Measurements from ENCODE around the gene C17orf107.

The C17orf107 gene

DNA sequence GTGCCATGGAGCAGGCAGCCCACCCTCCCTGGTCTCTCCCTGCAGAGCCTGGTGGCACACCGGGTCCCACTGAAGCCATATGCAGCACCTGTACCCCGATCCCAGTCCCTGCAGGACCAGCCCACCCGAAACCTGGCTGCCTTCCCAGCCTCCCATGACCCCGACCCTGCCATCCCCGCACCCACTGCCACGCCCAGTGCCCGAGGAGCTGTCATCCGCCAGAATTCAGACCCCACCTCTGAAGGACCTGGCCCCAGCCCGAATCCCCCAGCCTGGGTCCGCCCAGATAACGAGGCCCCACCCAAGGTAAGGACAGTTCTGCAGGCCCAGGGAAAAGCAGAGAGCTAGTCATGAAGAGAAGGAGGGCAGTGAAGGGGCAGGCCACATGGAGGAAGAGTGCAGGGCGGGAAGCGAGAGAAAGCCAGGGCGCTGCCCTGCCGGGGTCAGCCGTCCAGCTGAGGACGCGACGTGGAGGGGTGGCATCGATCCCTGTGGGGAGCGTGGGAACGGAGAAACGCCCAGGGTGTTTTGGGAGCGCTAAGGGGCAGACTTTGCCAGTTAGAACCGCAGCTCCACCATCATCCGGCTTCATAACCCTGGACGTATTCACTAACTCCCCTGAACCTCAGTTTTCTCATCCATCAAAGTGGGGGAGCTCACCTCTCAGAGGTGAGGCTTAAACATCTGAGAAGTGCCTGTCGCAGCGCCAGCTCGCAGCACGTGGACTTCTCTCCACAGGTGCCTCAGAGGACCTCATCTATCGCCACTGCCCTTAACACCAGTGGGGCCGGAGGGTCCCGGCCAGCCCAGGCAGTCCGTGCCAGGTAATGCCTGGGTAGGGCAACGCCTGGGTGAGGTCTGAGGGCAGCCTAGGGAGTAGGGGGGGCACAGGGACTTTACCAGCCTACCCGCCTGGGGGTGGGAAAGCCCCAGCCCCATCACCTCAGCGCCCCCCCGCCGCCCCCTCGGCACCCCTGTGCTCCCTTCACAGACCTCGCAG lies 7.6 kb upstream of the C17orf107 start:
- H3K4me3 ChIP-seq (ENCODE audit: low read length) = no peak overlapping the region
- TF ChIP-seq ZNF274 (IDR thresholded peaks at IDR 0.05; ENCODE audit: low read depth, low read length) = no peak

DNA sequence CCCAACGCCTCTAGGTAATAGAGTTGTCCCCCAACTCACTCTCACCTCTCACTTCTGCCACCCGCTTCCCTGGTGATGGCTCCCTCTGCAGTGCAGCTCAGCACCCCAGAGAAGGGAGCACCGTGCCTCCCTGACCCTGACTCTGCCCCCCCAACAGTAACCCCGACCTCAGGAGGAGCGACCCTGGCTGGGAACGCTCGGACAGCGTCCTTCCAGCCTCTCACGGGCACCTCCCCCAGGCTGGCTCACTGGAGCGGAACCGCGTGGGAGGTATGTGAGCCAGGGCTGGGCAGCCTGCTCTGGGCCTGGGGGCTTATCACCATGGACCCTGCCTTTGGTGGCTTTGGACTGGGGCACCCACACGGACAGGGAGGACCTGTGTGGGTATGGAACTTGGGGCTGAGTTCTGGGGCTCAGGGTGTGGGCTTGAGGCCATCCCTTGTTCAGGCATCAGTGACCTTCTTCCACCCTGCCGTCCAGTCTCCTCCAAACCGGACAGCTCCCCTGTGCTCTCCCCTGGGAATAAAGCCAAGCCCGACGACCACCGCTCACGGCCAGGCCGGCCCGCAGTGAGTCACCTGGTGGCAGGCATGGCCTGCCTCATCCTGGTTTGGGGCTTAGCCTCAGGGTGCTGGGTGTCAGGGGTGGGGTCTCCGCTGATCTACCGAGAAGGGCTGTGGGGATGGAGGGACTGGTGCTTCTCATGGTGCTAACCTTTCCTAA lies 6.7 kb upstream of the C17orf107 start:
- TF ChIP-seq ZNF274 (IDR thresholded peaks at IDR 0.05; ENCODE audit: low read depth, low read length) = no peak
- no peak overlapping the region for H3K4me3 ChIP-seq (ENCODE audit: low read length)

DNA sequence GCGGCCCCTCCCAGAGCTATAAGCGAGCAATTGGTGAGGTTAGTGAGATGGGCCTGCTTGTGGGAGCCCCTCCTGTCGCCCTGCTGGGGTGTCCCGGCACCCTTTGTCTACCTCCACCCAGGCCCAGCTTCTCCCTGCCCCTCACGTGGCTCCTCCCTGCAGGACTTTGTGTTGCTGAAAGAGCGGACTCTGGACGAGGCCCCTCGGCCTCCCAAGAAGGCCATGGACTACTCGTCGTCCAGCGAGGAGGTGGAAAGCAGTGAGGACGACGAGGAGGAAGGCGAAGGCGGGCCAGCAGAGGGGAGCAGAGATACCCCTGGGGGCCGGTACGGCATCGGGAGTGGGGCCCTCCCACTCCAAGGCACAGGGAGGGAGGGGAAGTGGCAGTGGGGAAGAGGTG lies 6.1 kb upstream of the C17orf107 start:
- H3K4me3 ChIP-seq (ENCODE audit: low read length) = no peak overlapping the region
- TF ChIP-seq ZNF274 (IDR thresholded peaks at IDR 0.05; ENCODE audit: low read depth, low read length) = no peak

DNA sequence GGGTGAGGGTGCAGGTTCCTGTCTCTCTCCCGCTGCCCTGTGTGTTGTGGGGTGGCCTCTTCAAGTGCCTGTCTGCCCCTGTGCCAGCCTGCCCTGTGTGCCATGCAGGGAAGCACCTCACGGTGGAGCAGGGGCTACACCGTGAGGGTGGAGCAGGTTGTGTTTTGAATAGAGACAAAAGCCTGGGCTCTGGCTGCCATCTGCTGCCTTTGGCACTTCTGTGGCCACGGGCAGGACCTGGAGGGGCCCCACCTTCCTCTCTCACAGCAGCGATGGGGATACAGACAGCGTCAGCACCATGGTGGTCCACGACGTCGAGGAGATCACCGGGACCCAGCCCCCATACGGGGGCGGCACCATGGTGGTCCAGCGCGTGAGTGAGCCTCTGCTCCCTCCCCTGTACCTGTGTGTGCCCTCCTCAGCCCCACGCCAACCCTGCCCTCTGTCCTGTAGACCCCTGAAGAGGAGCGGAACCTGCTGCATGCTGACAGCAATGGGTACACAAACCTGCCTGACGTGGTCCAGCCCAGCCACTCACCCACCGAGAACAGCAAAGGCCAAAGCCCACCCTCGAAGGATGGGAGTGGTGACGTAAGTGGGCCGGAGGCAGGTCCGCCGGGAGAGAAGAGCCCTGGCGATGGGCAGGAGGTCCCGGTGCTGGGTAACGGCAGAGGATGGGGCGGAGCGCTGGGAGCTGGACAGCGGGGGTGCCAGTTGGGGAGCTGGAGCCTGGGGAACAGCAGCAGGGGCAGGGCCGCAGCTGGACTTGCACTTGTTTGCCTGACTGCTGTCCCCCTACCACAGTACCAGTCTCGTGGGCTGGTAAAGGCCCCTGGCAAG lies 5.4 kb upstream of the C17orf107 start:
- no peak overlapping the region for H3K4me3 ChIP-seq (ENCODE audit: low read length)
- TF ChIP-seq ZNF274 (IDR thresholded peaks at IDR 0.05; ENCODE audit: low read depth, low read length) = no peak

DNA sequence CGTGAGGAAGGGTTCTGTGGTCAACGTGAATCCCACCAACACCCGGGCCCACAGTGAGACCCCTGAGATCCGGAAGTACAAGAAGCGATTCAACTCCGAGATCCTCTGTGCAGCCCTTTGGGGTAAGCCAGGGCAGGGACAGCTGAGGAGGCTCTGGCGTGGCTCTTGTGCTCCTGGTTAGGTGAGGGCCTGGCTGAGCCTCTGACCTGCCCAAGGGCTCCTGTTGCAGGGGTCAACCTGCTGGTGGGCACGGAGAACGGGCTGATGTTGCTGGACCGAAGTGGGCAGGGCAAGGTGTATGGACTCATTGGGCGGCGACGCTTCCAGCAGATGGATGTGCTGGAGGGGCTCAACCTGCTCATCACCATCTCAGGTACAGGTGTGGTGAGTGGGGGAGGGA lies 4.2 kb upstream of the C17orf107 start:
- TF ChIP-seq ZNF274 (IDR thresholded peaks at IDR 0.05; ENCODE audit: low read depth, low read length) = no peak
- H3K4me3 ChIP-seq (ENCODE audit: low read length) = no peak overlapping the region

DNA sequence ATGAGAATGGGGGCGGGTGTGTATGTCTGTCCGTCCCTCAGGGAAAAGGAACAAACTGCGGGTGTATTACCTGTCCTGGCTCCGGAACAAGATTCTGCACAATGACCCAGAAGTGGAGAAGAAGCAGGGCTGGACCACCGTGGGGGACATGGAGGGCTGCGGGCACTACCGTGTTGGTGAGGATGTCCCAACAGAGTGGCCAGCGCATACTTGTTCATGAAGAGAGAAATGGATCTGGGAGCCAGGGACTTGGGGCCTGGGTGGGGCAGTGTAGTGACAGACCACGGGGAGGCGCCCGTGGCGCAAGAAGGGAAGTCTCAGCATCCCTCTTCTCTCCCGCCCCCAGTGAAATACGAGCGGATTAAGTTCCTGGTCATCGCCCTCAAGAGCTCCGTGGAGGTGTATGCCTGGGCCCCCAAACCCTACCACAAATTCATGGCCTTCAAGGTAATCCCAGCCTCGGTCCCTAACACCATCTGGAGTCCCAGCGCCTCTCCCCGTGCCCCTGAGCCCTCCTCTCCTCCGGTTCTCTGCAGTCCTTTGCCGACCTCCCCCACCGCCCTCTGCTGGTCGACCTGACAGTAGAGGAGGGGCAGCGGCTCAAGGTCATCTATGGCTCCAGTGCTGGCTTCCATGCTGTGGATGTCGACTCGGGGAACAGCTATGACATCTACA lies 3.5 kb upstream of the C17orf107 start:
- no peak for TF ChIP-seq ZNF274 (IDR thresholded peaks at IDR 0.05; ENCODE audit: low read depth, low read length)
- H3K4me3 ChIP-seq (ENCODE audit: low read length) = no peak overlapping the region

DNA sequence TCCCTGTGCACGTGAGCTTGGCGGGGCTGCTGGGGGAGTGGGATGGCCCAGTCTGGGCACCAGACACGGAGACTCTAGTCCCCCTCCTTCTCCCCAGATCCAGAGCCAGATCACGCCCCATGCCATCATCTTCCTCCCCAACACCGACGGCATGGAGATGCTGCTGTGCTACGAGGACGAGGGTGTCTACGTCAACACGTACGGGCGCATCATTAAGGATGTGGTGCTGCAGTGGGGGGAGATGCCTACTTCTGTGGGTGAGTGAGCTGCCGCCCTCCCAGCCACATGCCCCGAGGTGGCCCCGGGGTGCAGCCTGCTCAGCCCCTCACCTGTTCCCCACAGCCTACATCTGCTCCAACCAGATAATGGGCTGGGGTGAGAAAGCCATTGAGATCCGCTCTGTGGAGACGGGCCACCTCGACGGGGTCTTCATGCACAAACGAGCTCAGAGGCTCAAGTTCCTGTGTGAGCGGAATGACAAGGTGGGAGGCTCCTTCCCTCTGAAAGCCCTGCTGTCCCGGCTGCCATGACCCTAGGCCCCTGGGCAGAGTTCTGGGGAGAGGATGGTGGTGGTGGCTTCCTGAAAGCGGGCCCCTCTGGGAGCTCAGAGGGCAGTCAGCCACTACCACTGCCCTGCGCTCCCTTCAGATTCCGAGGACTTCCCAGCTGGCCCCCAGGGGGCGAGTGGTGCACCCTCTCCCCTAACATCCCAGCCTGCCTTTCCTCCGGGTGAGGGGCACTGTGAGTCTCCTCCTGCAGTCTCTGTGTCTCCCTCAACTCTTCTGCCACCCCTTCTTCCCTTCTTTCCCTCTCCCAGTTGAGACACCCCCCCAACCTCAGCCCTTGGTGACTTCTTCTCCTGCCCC lies 2.8 kb upstream of the C17orf107 start:
- no peak overlapping the region for H3K4me3 ChIP-seq (ENCODE audit: low read length)
- TF ChIP-seq ZNF274 (IDR thresholded peaks at IDR 0.05; ENCODE audit: low read depth, low read length) = no peak

DNA sequence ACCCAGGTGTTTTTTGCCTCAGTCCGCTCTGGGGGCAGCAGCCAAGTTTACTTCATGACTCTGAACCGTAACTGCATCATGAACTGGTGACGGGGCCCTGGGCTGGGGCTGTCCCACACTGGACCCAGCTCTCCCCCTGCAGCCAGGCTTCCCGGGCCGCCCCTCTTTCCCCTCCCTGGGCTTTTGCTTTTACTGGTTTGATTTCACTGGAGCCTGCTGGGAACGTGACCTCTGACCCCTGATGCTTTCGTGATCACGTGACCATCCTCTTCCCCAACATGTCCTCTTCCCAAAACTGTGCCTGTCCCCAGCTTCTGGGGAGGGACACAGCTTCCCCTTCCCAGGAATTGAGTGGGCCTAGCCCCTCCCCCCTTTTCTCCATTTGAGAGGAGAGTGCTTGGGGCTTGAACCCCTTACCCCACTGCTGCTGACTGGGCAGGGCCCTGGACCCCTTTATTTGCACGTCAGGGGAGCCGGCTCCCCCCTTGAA lies 2.1 kb upstream of the C17orf107 start:
- no peak overlapping the region for H3K4me3 ChIP-seq (ENCODE audit: low read length)
- no peak for TF ChIP-seq ZNF274 (IDR thresholded peaks at IDR 0.05; ENCODE audit: low read depth, low read length)

DNA sequence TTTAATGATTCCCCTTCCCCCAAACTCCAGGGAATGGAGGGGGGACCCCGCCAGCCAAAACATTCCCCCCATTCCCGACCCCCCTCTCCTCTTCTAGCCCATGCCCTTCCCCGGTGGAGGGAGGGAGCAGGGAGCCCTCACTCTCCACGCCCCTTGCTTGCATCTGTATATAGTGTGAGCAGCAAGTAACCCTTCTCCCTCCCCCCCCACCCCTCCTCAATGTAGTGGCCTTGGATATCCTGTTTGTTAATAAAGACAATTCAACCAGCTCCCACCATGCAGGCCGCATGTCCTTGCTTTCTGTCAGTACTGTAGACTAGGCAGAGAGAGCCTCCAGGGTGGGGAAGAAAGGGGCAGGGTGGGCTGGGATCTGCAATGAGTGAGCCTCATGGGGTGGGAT lies 1.6 kb upstream of the C17orf107 start:
- TF ChIP-seq ZNF274 (IDR thresholded peaks at IDR 0.05; ENCODE audit: low read depth, low read length) = no peak
- H3K4me3 ChIP-seq (ENCODE audit: low read length) = no peak overlapping the region

DNA sequence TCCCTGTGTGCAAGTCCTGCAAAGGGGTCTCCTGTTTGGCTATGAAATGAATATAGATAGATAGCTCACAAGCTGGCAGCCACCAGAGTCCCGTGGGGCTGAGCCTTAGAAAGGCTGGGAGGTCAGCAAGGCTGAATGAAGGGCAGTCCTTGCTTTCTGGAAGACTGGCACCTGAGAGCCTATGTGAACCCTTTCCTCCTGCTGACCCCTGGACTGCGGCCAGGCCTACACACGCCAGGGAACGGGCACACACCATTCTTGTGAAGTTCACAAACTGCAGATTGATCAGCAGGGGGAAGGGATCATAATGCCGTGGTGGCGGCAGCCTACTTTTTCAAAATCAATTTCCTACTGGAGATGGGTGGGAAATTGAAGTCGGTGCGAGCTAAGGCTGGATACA lies 985 bp upstream of the C17orf107 start:
- H3K4me3 ChIP-seq (ENCODE audit: low read length) = no peak overlapping the region
- TF ChIP-seq ZNF274 (IDR thresholded peaks at IDR 0.05; ENCODE audit: low read depth, low read length) = no peak

DNA sequence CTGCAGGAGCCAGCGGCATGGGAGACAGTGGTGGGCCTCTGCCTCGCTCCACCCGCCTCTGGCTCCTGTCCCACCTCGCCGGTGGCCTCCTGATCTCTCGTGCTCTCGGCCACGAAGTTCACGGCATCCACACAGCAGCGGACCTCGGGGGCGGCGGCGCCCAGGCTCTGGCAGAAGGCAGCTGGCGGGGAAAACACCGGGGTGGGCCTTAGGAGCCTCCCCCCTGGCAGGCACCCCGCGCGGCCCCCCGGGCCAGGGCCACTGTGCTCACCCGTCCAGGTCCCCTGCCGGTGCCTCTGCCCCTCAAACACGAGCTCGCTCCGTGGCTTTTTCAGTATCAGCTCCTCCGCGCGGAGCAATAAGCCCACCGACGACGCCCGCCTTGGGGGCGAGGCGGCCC lies 409 bp upstream of the C17orf107 start:
- H3K4me3 ChIP-seq (ENCODE audit: low read length) = no peak overlapping the region; the same call in 1 of the 2 replicates
- TF ChIP-seq ZNF274 (IDR thresholded peaks at IDR 0.05; ENCODE audit: low read depth, low read length) = no peak

DNA sequence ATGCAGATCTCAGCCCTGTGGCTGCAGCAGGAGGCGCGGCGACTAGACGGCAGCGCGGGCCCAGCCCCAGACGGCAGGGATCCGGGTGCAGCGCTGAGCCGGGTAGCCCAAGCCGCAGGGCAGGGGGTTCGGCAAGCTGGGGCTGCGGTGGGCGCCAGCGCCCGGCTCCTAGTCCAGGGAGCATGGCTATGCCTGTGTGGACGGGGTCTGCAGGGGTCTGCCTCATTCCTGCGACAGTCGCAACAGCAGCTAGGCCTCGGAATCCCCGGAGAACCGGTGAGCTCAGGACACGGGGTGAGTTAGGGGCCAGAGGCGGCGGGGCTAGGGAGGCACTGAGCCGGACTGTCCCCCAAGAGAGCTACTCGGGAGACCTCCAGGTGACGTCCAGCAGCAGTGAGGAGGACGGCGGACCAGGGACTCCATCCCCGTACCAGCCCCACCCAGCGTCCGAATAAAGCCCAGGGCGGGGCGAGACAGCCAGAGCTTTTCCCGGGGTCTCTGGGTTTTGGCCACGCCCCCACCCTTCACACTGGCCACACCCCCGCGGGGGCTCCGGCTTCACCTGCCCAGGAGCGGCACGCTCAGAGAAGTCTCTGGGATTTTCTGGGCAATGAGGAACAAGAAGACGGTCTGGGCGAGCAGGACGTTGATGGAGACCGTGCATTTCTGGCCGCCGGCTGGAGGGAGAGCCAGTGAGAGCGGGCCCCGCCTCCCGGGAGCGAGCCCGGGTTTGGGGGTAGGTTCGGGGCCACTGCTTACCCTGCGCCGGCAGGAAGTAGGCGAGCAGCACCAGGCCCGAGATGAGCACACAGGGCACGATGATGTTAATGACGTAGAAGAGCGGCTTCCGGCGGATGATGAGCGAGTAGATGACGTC lies 1.1 kb downstream of the C17orf107 start:
- H3K4me3 ChIP-seq (ENCODE audit: low read length) = peak overlapping the region; percentile 13; the same call in 1 of the 2 replicates
- no peak for TF ChIP-seq ZNF274 (IDR thresholded peaks at IDR 0.05; ENCODE audit: low read depth, low read length)

Data from GM08714 (cell line).